ENCODE data around the gene WBP11. TPM values are rescaled to one million over a fixed set of nuclear protein-coding genes. Genes with fewer than 3 reads are reported as not detected.

WBP11 gene
- total RNA-seq, 1 donor from 2014 or later: 117 TPM

DNA sequence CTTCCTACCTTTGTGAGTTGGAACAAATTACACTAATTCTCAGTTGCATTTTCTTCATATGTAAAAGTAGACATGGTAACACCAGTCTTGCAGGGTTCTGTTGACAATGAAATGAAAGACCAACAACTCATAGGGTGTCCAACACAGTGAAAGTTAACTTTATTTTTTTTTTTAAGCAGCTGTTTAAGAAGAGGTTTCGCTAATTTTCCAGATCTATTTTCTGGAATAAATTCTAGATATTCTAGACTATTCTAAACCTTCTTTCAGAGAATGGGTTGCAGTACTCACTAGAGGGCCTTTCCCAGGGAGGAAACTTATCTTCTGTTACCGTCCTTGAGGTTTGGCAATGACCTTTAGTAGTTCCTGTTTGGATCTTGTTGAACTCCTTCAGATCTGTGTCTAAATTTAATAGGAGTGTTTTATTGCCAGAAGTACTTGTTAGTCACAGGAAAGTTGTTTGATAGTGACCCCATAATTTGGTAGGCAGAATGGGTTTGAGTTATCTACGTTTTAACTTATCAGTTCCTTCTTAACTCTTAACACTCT lies 42.8 kb upstream of the WBP11 start:
- Mint-ChIP-seq H3K27ac (no peak overlapping the region), H3K9me3 (ENCODE audit: low read depth) (no peaks in the 10 kb centered on the region), H3K27me3 (no peaks in the 10 kb centered on the region), H3K36me3 (ENCODE audit: insufficient read depth) (no peaks in the 10 kb centered on the region), H3K4me3 (ENCODE audit: low read depth) (no peak overlapping the region), H3K4me1 (ENCODE audit: low read depth) (peaks cover 26% of the 10 kb centered on the region)
- DNase-seq (ENCODE audit: low spot score, unreplicated experiment): no peak
- TF ChIP-seq, protein P1, sequence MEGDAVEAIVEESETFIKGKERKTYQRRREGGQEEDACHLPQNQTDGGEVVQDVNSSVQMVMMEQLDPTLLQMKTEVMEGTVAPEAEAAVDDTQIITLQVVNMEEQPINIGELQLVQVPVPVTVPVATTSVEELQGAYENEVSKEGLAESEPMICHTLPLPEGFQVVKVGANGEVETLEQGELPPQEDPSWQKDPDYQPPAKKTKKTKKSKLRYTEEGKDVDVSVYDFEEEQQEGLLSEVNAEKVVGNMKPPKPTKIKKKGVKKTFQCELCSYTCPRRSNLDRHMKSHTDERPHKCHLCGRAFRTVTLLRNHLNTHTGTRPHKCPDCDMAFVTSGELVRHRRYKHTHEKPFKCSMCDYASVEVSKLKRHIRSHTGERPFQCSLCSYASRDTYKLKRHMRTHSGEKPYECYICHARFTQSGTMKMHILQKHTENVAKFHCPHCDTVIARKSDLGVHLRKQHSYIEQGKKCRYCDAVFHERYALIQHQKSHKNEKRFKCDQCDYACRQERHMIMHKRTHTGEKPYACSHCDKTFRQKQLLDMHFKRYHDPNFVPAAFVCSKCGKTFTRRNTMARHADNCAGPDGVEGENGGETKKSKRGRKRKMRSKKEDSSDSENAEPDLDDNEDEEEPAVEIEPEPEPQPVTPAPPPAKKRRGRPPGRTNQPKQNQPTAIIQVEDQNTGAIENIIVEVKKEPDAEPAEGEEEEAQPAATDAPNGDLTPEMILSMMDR (IDR thresholded peaks at IDR 0.05; ENCODE audit: unreplicated experiment): no peak

DNA sequence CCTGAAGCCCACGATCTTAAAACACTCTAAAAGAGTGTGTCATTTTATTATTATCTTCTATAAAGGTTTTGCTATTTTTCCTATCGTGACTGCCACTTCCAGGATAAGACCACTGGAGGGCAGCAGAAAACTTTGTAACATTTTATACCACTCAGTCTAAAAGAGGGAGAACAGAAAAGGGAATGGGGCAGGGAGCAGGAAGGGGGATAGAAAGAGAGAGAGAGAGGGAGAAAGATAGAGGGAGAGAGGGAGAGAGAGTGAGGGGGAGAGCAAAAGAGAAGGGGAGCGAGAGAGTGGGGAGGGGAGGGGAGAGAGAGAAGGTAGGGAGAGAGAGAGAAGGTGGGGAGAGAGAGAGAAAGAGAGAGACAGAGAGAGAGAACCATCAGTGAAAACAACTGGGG lies 42.1 kb upstream of the WBP11 start:
- peak; percentile 44 for DNase-seq (ENCODE audit: low spot score, unreplicated experiment)
- H3K4me1 Mint-ChIP-seq (ENCODE audit: low read depth): peaks cover 31% of the 10 kb centered on the region
- H3K36me3 Mint-ChIP-seq (ENCODE audit: insufficient read depth): no peaks in the 10 kb centered on the region
- no peaks in the 10 kb centered on the region for H3K9me3 Mint-ChIP-seq (ENCODE audit: low read depth)
- TF ChIP-seq, protein P1 (IDR thresholded peaks at IDR 0.05; ENCODE audit: unreplicated experiment): peak; percentile 91
- H3K27me3 Mint-ChIP-seq: no peaks in the 10 kb centered on the region
- H3K4me3 Mint-ChIP-seq (ENCODE audit: low read depth): no peak overlapping the region
- H3K27ac Mint-ChIP-seq: no peak overlapping the region

- Mint-ChIP-seq H3K4me1 (ENCODE audit: low read depth) (peaks cover 31% of the 10 kb centered on the region), H3K36me3 (ENCODE audit: insufficient read depth) (no peaks in the 10 kb centered on the region), H3K4me3 (ENCODE audit: low read depth) (no peak overlapping the region), H3K9me3 (ENCODE audit: low read depth) (no peaks in the 10 kb centered on the region), H3K27ac (no peak overlapping the region), H3K27me3 (no peaks in the 10 kb centered on the region)
- no peak for DNase-seq (ENCODE audit: low spot score, unreplicated experiment)
- TF ChIP-seq, protein P1 (IDR thresholded peaks at IDR 0.05; ENCODE audit: unreplicated experiment): no peak
These were observed 41.1 kb upstream of the WBP11 start for GRCh38 chr12:14844401-14844800.

DNA sequence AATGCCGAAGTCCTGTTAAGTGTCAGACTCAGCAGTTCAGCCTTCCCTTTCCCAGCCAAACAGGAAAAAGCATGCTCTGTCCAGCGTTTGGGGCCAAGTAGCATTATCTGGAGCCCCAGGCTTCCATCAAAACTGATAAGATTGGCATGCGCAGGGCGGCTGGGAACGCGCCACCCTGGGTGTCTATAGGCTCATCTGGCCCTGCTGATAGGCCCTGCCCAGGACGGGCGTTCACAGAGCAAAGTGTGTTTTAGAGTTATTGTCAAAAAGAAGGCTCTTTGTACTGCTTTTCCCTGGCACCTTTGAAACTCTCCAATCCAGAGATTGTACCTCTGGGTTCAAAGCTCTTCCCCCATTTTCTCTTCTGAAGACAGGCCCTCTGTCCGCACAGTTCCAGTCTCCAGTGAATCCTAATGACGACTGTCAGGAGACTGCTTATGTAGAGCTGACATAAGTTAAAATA lies 40.2 kb upstream of the WBP11 start, which contains the start of gene ART4:
ART4 (minus strand) TSS at position 102 of the 463 bp plus-strand sequence. CDS start 413 bp downstream, outside the sequence.
- H3K4me3 Mint-ChIP-seq (ENCODE audit: low read depth): no peak within 1 kb of the TSS
- H3K4me1 Mint-ChIP-seq (ENCODE audit: low read depth): peaks cover 31% of the 10 kb centered on the region
- TF ChIP-seq, protein P1 (IDR thresholded peaks at IDR 0.05; ENCODE audit: unreplicated experiment): no peak
- H3K27me3 Mint-ChIP-seq: no peaks in the 10 kb centered on the region
- no peak for DNase-seq (ENCODE audit: low spot score, unreplicated experiment)
- no peak within 1 kb of the TSS for H3K27ac Mint-ChIP-seq
- H3K36me3 Mint-ChIP-seq (ENCODE audit: insufficient read depth): no peaks in the 10 kb centered on the region
- no peaks in the 10 kb centered on the region for H3K9me3 Mint-ChIP-seq (ENCODE audit: low read depth)

GRCh38 chr12:14842315-14842714 lies 39.0 kb upstream of the WBP11 start:
- TF ChIP-seq, protein P1 (IDR thresholded peaks at IDR 0.05; ENCODE audit: unreplicated experiment): no peak
- no peaks in the 10 kb centered on the region for H3K36me3 Mint-ChIP-seq (ENCODE audit: insufficient read depth)
- H3K27ac Mint-ChIP-seq: no peak overlapping the region
- H3K27me3 Mint-ChIP-seq: no peaks in the 10 kb centered on the region
- H3K4me1 Mint-ChIP-seq (ENCODE audit: low read depth): peaks cover 31% of the 10 kb centered on the region
- H3K4me3 Mint-ChIP-seq (ENCODE audit: low read depth): no peak overlapping the region
- no peak for DNase-seq (ENCODE audit: low spot score, unreplicated experiment)
- H3K9me3 Mint-ChIP-seq (ENCODE audit: low read depth): no peaks in the 10 kb centered on the region
